ENCODE measurements around the gene TMCO4.

GRCh38 chr1:19728413-19729145 is 71.1 kb downstream of the TMCO4 start:
- TF ChIP-seq TOX (CRISPR knock-in tag; IDR thresholded peaks at IDR 0.05; ENCODE audit: borderline replicate concordance), result no peak
- TF ChIP-seq ESRRG (CRISPR knock-in tag; IDR thresholded peaks at IDR 0.05), result no peak
- no peak for TF ChIP-seq ZFP30 (CRISPR knock-in tag; IDR thresholded peaks at IDR 0.05)
- TF ChIP-seq PATZ1 (CRISPR knock-in tag; IDR thresholded peaks at IDR 0.05; ENCODE audit: borderline replicate concordance), result no peak
- TF ChIP-seq CREB5 (CRISPR knock-in tag; IDR thresholded peaks at IDR 0.05; ENCODE audit: low read depth), result no peak
- no peak for TF ChIP-seq ZNF8 (CRISPR knock-in tag; IDR thresholded peaks at IDR 0.05)
